ENCODE results near the gene NDUFB10.

DNA sequence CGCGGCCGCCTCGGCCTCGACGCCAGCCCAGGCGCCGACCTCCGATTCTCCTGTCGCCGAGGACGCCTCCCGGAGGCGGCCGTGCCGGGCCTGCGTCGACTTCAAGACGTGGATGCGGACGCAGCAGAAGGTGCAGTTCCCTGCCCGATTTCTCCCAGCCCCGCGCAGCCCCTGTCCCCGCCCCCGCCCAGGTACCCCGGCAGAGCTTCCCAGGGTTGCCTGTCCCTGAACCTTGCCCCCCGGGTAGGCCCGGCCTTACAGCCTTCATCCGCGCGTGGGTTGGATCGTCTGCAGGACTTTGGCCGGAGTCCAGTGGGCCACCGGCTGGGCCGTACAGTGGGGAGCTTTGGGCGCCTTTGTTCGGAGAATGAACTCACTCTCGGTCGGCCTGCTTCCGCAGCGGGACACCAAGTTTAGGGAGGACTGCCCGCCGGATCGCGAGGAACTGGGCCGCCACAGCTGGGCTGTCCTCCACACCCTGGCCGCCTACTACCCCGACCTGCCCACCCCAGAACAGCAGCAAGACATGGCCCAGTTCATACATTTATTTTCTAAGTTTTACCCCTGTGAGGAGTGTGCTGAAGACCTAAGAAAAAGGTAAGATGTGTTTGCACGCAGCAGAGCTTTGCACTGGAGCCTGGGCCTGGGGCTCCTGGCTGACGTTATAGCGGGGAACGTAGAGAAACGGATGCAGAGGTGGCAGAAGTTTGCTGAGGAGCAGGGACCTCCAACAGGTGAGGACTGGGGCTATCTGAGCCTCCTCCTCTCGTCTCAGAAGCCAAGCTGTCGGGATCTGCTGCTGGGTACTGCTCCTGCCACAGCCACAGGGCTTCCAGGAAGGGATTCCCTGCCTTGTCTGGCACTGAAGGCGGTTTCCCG lies 25.2 kb downstream of the NDUFB10 start:
- TF ChIP-seq CTCF (conservative IDR thresholded peaks at IDR 0.05 in 1 of 2, IDR thresholded peaks at IDR 0.05 in 1 of 2; ENCODE audit: extremely low read depth in 1 of 2, insufficient read depth in 1 of 2, low read depth in 1 of 2, low read length in 2 of 2), result no peak
- TF ChIP-seq EZH2 (IDR thresholded peaks at IDR 0.05; ENCODE audit: borderline replicate concordance, low read length), result no peak
